HCT116 (cell line): Measurements from ENCODE around the gene RBP4.

ENCODE experiments used
- CBX3 ChIP-seq: IDR thresholded peaks from 2 replicates; pipeline ENCODE4 v1.6.1; 2012; ENCODE audit warnings: low read depth
- EZH2 ChIP-seq: fragments of 200-600 bp; sonication (generic); IDR thresholded peaks from 2 replicates; pipeline ENCODE4 v1.6.1; 2017; ENCODE audit warnings: antibody characterized with exemption, mixed run types
- EZH2phosphoT487 ChIP-seq: fragments of 200-600 bp; IDR thresholded peaks from 2 replicates; pipeline ENCODE4 v1.6.1; 2018; ENCODE audit warnings: antibody characterized with exemption, borderline replicate concordance
- FOSL1 ChIP-seq: IDR thresholded peaks from 2 replicates; pipeline ENCODE4 v1.6.1; 2012; ENCODE audit warnings: low read depth
- POLR2A ChIP-seq: IDR thresholded peaks from 2 replicates; pipeline ENCODE4 v1.7.0; 2011; ENCODE audit warnings: borderline replicate concordance; ENCODE audit not compliant: insufficient read depth, insufficient read length; ENCODE audit errors: extremely low read depth
- POLR2AphosphoS5 ChIP-seq: IDR thresholded peaks from 2 replicates; pipeline ENCODE4 v1.6.1; 2011; ENCODE audit warnings: mild to moderate bottlenecking, low read depth, low read length, moderate library complexity
- SIN3A ChIP-seq: IDR thresholded peaks from 2 replicates; pipeline ENCODE4 v1.6.1; 2012; ENCODE audit warnings: low read depth
- SP1 ChIP-seq: IDR thresholded peaks from 2 replicates; pipeline ENCODE4 v1.6.1; 2012; ENCODE audit warnings: low read depth
- ZNF274 ChIP-seq: fragments of 200-500 bp; sonication (Bioruptor generic); IDR thresholded peaks from 2 replicates; pipeline ENCODE4 v1.6.1; 2014; ENCODE audit warnings: mild to moderate bottlenecking, low read depth, low read length, inconsistent platforms
- TF ChIP-seq, protein P1 (sequence below), 3 experiments: fragments of 200-600 bp in 1 of 3; sonication (generic) in 1 of 3; IDR thresholded peaks in 2 of 3; conservative IDR thresholded peaks in 1 of 3; 2 replicates each; pipeline ENCODE4 v1.5.1; 2012 to 2017; ENCODE audit warnings: low read depth in 2 of 3, low read length in 2 of 3, antibody characterized with exemption in 1 of 3, borderline replicate concordance in 1 of 3, control low read depth in 1 of 3, mild to moderate bottlenecking in 1 of 3, mixed read lengths in 1 of 3, mixed run types in 1 of 3, moderate library complexity in 1 of 3; ENCODE audit not compliant: insufficient read depth in 1 of 3
- TF ChIP-seq, protein P2 (sequence below): IDR thresholded peaks from 2 replicates; pipeline ENCODE4 v1.6.1; 2011; ENCODE audit warnings: mild to moderate bottlenecking, low read length, moderate library complexity; ENCODE audit not compliant: insufficient replicate concordance; ENCODE audit errors: extremely low read depth
- TF ChIP-seq, protein P3 (sequence below): IDR thresholded peaks from 2 replicates; pipeline ENCODE4 v1.6.1; 2012

DNA sequence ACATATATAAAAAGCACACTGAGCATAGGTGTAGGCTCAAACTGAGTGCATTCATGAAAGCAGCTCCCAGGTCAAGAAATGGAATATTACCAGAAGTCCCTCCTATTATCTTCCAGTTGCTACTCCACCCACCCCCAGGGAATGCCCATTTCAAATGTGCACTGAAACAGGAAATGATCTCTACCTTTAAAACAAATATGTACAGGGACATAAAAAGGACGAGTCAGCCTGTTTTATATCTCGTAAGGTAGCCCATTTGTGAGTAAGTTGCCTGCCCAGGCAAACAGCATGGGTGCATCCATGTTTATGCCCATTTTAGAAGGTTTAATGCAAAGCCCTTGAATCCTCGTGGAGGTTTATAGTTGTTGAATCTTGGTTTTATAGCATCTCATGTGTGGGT, 24.1 kb downstream of the RBP4 start:
- TF ChIP-seq, protein P1, sequence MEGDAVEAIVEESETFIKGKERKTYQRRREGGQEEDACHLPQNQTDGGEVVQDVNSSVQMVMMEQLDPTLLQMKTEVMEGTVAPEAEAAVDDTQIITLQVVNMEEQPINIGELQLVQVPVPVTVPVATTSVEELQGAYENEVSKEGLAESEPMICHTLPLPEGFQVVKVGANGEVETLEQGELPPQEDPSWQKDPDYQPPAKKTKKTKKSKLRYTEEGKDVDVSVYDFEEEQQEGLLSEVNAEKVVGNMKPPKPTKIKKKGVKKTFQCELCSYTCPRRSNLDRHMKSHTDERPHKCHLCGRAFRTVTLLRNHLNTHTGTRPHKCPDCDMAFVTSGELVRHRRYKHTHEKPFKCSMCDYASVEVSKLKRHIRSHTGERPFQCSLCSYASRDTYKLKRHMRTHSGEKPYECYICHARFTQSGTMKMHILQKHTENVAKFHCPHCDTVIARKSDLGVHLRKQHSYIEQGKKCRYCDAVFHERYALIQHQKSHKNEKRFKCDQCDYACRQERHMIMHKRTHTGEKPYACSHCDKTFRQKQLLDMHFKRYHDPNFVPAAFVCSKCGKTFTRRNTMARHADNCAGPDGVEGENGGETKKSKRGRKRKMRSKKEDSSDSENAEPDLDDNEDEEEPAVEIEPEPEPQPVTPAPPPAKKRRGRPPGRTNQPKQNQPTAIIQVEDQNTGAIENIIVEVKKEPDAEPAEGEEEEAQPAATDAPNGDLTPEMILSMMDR (IDR thresholded peaks at IDR 0.05 in 2 of 3, conservative IDR thresholded peaks at IDR 0.05 in 1 of 3; ENCODE audit: borderline replicate concordance in 1 of 3, insufficient read depth in 1 of 3, low read depth in 2 of 3, low read length in 2 of 3): no peak
- no peak for TF ChIP-seq EZH2phosphoT487
- no peak for TF ChIP-seq SIN3A
- no peak for TF ChIP-seq POLR2A
- no peak for TF ChIP-seq CBX3
- no peak for TF ChIP-seq SP1
- TF ChIP-seq EZH2: no peak
- no peak for TF ChIP-seq POLR2AphosphoS5
- TF ChIP-seq FOSL1: no peak
- TF ChIP-seq ZNF274: no peak
- TF ChIP-seq, protein P2, sequence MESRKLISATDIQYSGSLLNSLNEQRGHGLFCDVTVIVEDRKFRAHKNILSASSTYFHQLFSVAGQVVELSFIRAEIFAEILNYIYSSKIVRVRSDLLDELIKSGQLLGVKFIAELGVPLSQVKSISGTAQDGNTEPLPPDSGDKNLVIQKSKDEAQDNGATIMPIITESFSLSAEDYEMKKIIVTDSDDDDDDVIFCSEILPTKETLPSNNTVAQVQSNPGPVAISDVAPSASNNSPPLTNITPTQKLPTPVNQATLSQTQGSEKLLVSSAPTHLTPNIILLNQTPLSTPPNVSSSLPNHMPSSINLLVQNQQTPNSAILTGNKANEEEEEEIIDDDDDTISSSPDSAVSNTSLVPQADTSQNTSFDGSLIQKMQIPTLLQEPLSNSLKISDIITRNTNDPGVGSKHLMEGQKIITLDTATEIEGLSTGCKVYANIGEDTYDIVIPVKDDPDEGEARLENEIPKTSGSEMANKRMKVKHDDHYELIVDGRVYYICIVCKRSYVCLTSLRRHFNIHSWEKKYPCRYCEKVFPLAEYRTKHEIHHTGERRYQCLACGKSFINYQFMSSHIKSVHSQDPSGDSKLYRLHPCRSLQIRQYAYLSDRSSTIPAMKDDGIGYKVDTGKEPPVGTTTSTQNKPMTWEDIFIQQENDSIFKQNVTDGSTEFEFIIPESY: no peak
- TF ChIP-seq, protein P3, sequence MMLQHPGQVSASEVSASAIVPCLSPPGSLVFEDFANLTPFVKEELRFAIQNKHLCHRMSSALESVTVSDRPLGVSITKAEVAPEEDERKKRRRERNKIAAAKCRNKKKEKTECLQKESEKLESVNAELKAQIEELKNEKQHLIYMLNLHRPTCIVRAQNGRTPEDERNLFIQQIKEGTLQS: no peak
